Measurements from ENCODE around the gene DKK3.
A peak's percentile ranks its signal among the peaks of the same experiment; 100 is the strongest.

DKK3 gene

GRCh38 chr11:12003336-12003735 is 5.1 kb downstream of the DKK3 start:
- DNase-seq: no peak

DNA sequence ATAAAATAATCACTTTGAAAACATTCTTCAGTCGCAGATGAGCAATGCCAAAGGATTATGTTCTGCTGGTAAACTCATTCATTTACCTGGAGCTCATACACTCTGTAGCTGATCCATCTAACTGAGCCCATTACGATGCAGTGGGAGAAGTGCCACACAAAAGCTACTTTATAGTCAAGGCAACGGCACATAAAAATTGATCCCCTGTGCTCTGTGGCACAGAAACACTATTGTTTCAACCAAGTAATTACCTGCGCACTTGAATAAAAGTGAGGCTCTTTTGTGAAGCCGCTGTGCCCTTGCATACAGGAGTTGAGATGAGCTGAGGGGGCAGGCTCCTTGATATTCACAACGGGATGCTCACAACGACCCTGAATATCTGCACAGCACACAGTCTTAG is 7.2 kb downstream of the DKK3 start:
- DNase-seq: no peak

- peak in 1 of 2 experiments; percentile 13 for DNase-seq
Measured at GRCh38 chr11:11998091-11998781, 10.2 kb downstream of the DKK3 start.

DNA sequence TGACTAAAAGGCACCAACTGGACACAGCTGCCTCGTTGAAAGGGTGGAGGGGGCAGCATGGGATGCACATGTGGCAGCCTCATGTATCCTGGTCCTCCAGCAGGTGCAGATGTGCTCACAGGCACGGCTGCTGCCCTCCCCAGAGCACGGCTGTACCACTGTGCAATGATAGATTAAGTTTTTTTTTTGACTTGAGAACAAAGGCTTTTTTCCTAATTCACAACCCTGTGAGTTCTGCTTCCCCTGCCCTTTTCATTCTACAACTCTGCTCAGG is 11.4 kb downstream of the DKK3 start:
- DNase-seq: no peak

- no peak for DNase-seq
Measured at GRCh38 chr11:11996321-11997048, 11.9 kb downstream of the DKK3 start.

- DNase-seq: no peak
Measured at GRCh38 chr11:11995601-11996000, 12.8 kb downstream of the DKK3 start.

GRCh38 chr11:11993839-11994238 is 14.6 kb downstream of the DKK3 start:
- no peak for DNase-seq

- no peak for DNase-seq
Measured at GRCh38 chr11:11992257-11993212, 15.9 kb downstream of the DKK3 start.

DNA sequence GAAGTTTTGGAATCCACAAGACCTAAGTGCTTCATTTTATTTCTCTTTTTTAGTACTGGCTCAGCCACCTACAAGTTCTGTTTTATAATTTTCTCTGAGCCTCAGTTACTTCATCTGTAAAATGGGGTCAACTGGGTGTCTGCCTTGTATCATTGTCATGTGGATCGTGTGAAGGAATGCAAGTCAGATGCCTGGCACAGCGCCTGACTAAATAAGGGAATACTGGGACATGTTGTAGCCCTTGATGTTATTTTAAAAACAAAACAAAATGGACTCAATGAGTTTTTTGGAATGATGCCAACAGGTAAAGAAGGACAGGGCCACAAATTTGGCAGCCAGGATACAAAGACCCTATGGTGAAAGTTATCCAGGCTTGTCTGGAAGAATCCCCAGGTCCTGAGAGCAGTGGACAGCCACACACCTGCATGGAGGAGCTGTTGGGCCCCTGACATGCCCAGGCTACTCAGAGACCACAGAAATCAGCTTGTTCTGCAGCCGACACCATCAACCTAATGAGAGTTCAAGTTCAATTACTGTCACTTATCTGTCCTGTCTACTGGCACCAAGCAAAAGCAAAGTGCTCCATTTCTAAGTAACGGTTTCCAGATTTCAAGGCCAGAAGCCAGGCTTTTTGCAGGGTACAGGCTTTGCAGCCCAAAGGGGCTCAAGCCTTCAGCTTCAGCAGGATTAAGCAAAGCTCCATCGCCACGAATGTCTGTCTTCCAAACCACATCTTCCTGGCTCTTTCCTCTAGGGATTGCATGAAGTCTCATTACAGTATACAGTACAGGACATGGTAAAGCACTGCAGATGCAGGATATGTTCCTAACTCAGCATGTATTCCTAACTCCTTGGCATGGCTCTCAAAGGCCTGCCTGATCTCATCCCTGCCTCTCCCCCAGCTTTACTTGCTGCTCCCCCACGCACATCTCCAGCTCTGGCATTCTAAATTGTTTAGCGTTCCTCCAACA is 18.4 kb downstream of the DKK3 start:
- no peak for DNase-seq

- no peak for DNase-seq
Measured at GRCh38 chr11:11988681-11989261, 19.7 kb downstream of the DKK3 start.

GRCh38 chr11:11988099-11988651 is 20.3 kb downstream of the DKK3 start:
- DNase-seq: no peak

DNA sequence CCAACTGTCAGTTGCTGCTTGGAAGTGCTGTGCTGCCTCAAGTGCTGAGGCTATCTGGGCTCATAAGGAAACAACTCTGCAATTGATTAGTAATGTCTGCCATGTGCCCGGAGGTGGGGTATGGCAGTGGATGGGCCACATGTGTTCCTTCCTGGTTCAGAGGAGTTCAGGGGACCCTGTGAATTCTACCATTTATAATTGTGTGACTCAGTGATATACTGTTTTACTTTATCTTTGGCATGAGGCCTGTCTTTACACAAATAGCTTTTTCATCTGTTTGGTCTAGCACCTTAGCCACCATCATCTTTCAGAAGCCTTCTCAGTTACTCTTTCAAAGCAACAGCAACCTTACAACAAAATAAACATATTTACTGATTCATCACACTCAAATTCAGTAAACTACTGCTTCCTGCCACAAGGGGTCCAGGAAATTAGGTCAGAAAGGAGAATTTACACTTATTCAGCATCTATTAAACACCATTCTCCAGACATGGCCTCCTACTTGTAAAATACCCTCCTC is 20.9 kb downstream of the DKK3 start:
- DNase-seq: no peak

DNA sequence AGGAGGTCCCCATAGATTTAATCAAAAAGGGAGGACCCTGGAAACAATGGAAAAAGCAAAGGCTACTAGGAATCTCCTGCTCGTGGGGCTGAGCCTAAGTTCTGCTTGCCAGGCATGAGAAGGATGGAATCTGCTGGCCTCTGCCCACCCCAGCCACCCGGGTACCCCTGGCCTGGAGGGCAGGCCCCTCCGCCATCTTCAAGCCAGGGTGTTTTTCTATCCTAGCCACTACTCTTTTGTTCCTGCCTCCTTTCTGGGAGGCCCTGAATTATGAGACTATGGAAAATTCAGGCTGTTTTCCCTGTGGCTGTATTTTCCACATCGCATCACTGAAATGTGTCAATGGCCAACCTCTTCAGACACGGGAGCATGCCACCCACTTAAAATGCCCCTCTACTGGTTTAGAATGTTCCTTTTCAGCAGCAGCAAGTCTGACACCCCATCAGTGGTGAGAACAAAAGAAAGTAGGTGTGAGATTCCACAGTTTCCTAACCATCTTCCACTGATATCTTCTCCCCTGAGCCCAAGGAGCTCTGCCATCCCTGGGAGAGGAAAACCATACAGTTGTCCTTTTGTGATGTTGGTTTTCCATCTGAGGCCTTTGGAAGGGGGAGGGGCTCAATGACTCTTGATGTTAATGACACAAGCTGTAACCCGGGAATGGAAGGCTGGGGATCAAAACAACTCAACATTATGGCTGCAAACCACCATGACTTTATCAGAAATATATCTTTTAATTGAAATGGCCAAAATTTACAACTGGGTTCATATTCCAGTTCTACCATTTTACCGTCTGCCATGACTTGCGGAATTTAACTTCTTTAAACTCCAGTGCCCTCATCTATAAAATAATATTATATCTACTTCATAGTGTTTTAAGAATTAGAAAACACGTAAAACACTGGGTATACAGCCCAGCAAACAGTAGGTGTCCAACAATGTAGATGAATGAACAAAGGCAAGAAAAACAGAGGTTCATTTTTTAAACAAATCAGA is 22.2 kb downstream of the DKK3 start:
- no peak for DNase-seq

DNA sequence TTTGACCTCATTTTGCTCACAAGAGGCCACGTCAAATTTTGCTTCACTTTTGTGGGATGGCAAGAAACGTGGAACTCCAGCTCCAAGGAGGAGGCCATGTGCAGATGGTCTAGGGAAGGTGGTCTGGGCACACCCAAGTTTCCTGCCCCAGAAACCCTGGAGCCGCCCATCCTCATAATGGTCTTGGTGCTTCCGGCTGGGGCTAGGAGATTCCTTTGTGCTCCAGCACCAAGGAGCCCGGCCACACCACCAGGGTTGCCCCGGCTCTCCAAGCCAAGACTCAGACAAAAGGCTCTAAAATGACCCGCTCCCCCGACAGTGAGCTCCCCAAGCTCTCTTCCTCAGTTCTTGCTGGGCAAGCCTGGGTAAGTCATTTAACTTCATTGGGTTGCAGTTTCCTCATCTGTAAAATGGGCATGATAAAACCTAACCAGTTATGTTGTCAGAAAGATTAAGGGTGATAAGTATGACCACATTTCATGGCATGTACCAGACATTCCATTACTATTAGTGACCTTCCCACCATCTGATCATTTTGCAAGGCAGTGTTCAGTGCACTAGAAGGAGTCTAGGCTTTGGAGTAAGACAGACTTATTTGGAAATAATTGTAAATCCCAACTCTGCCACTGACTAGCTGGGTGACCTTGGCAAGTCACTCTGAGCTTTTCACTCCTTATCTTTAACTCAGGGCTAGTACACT is 23.3 kb downstream of the DKK3 start:
- no peak for DNase-seq

DNA sequence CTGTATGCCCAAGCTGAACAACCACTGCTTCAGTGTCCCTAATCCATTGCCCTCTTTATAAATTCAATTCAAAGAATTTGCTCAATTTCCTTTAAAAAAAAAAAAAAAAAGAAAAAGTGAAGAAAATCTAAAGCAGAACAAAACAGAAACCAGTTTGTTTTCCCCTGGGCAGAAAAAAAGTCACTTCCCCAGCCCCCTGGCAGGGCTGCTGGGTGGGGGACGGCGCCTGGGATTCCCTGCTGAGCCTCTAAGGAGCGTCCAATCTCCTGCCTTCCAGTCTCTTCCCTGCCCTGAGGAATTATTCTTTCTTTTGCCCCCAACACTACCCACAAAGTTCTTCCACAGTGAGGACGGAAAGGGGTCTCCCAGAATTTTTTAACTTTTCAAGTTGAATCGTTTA is 23.9 kb downstream of the DKK3 start:
- no peak for DNase-seq

- DNase-seq: no peak
Measured at GRCh38 chr11:11983427-11983826, 25.0 kb downstream of the DKK3 start.

DNA sequence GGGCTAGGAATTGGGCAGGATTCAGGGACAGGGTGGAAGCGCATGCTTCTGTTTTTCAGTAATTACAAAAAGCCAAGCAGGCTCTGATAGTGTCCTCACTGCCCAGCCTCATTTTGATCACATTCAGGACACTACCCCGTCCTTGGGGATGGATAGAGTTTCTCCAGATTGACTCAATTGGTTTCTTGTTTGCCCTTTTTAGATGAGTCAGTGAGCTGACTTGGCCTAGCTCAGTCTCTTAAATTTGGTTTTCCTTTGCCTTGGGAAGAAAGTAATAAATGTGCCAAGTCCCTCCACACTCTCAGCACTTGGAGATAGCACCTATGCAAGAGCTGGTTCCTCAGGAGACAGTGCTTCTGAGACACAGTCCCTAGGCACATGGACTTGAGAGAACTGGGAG is 25.5 kb downstream of the DKK3 start:
- no peak for DNase-seq

DNA sequence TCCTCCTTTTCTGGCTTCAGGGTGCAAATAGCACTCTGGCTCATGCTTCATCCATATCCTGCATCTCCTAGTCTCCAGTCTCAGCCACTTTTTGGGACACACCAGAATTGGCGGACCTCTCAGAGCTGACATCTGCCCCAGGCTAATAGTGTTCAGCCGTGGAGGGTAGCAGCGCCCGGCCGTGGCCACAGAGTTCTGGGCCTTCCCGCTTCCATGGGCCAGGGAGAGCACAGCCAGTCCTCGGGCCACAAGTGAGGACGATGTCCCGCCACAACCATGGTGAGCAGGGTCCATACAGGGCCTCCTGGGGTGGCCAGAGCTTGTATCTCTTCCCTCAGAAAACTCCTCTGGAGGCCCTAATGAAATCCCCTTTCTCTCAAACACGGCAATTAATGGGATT is 26.0 kb downstream of the DKK3 start:
- DNase-seq: no peak

GRCh38 chr11:11981840-11982239 is 26.6 kb downstream of the DKK3 start:
- DNase-seq: no peak

GRCh38 chr11:11981364-11981763 is 27.1 kb downstream of the DKK3 start:
- DNase-seq: no peak
